Subcutaneous adipose tissue (tissue), 4 donors: Measurements from ENCODE around the gene CISD3. TPM values are rescaled to one million over a fixed set of nuclear protein-coding genes. Genes with fewer than 3 reads are reported as not detected.

Experiments
- CTCF ChIP-seq: fragments of 450-650 bp; IDR thresholded peaks from one replicate; pipeline ENCODE4 v1.5.1; 2016; ENCODE audit warnings: low read depth, mild to moderate bottlenecking, control low read depth, antibody characterized with exemption, moderate library complexity
- total RNA-seq, 4 donors: library from RNA; depleted of rRNA; stranded (reverse); fragments of >200 nt; gene quantifications; one replicate each; pipeline ENCODE4 v1.1.0, GENCODE V29; 2016

The CISD3 gene
- total RNA-seq, 4 donors from 2014 or later = 11.0 to 19.7 (median 15.1) TPM

- TF ChIP-seq CTCF = no peak
Measured at GRCh38 chr17:38704606-38705522, 25.3 kb upstream of the CISD3 start, which contains the start of gene MLLT6. MLLT6 (plus strand) TSS chr17:38705273; CDS start chr17:38705633, 360 bp downstream.

GRCh38 chr17:38705523-38705802 lies 24.7 kb upstream of the CISD3 start:
- TF ChIP-seq CTCF = no peak

- no peak for TF ChIP-seq CTCF
Measured at GRCh38 chr17:38705803-38706504, 24.2 kb upstream of the CISD3 start.

GRCh38 chr17:38706505-38707216 lies 23.5 kb upstream of the CISD3 start:
- no peak for TF ChIP-seq CTCF

GRCh38 chr17:38707678-38708351 lies 22.3 kb upstream of the CISD3 start:
- no peak for TF ChIP-seq CTCF

- no peak for TF ChIP-seq CTCF
Measured at GRCh38 chr17:38709104-38709820, 20.9 kb upstream of the CISD3 start.
